Esophagus squamous epithelium (tissue), 5 donors: ENCODE data around the gene PPP1R9A. TPM values are rescaled to one million over a fixed set of nuclear protein-coding genes. Genes with fewer than 3 reads are reported as not detected.

Source experiments
- DNase-seq: peaks from one replicate; lab custom pipeline; 2025; lab: John Stamatoyannopoulos, UW
- H3K27ac ChIP-seq, 4 donors: fragments of 200-600 bp; sonication (generic); one replicate each; pipeline ENCODE4 v1.5.1; 2016 to 2019; ENCODE audit warnings: mild to moderate bottlenecking in 1 of 4
- H3K27me3 ChIP-seq, 4 donors: fragments of 200-600 bp; sonication (generic); 1 replicate in 3 of 4; 2 replicates in 1 of 4; pipeline versions ENCODE4 v1.5.1 to v1.6.0; 2017 to 2021; ENCODE audit warnings: antibody characterized with exemption in 1 of 4
- H3K36me3 ChIP-seq, 3 donors: fragments of 200-600 bp; sonication (generic); one replicate each; pipeline ENCODE4 v1.5.1; 2016 to 2019
- H3K4me1 ChIP-seq, 3 donors: fragments of 200-600 bp; sonication (generic); one replicate each; pipeline ENCODE4 v1.5.1; 2017 to 2019
- H3K4me3 ChIP-seq, 4 donors: fragments of 200-600 bp; sonication (generic); 1 replicate in 3 of 4; 2 replicates in 1 of 4; pipeline ENCODE4 v1.5.1; 2016 to 2019; ENCODE audit warnings: mild to moderate bottlenecking in 2 of 4, moderate library complexity in 1 of 4
- H3K9me3 ChIP-seq, 3 donors: fragments of 200-600 bp; sonication (generic); one replicate each; pipeline ENCODE4 v1.5.1; 2016 to 2019
- POLR2A ChIP-seq, 4 donors: fragments of 450-650 bp; IDR thresholded peaks; one replicate each; pipeline ENCODE4 v1.6.1; 2017; ENCODE audit warnings: antibody characterized with exemption in 4 of 4, mild to moderate bottlenecking in 4 of 4, moderate library complexity in 3 of 4
- WGBS, 2 donors: methylation state at CpG; one replicate each; pipeline ENCODE4 v1.1.5; 2018; 5-methylcytosine and 5-hydroxymethylcytosine counted together
- intact Hi-C: fragments of 100-400 bp; cut with DNase I; formaldehyde crosslinking; loops from one replicate; pipeline ENCODE4 v1.15.0; 2022
- total RNA-seq, 4 donors: library from RNA; depleted of rRNA; stranded (reverse); fragments of >200 nt; gene quantifications; one replicate each; pipeline ENCODE4 v1.1.0, GENCODE V29; 2016
- TF ChIP-seq, protein P1 (sequence below), 6 experiments: fragments of 450-650 bp in 4 of 6; fragments of 200-600 bp in 2 of 6; sonication (generic) in 2 of 6; IDR thresholded peaks; one replicate each; pipeline ENCODE4 v1.5.1; 2016 to 2019; ENCODE audit warnings: antibody characterized with exemption in 6 of 6, mild to moderate bottlenecking in 4 of 6, moderate library complexity in 4 of 6
- donor health status: DM: yes; HTN: yes; CAD: no.

PPP1R9A gene
- total RNA-seq, 4 donors from 2014 or later: 0.04 to 6.3 (median 1.0) TPM

DNA sequence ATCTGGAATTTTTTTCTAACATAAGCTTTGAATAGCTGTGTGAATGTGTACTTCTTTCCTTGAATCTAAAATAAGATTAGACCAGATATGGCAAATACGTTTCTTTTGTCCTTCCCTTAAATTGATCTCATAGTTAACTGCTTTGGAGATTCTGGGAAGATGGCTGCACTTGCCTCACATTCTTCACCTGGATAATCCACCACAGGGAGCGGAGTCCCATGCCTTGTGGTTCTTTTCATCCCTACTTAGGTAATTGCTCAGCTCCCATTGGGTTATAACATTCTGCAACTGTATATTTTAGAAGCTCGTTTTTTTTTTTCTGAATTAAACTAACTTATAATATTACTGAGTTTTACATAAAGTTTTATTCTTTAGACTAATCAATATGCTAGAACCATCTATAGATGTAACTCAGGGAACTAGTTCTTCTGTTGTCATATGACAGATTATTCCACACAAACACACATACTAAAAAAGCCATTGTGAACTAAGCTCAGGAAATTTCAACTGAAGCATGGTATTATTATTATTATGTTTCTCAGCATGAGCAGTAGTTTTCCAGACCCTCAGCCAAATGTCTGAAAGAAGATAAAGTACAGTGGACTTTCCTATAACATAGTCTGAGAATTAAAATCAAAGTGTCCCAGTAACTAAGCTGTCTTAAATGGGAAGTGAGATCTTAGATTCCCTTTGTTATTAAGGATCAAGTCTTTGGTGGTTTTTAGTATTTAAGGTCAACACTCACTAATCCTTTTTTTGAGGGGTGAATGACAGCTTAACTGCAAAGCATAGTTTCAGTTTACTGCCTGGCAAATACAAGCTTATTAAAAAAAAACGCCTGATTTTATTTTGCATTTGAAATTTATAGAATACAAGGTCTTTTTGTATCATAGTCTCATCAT, 182.3 kb downstream of the PPP1R9A start:
- TF ChIP-seq, protein P1, sequence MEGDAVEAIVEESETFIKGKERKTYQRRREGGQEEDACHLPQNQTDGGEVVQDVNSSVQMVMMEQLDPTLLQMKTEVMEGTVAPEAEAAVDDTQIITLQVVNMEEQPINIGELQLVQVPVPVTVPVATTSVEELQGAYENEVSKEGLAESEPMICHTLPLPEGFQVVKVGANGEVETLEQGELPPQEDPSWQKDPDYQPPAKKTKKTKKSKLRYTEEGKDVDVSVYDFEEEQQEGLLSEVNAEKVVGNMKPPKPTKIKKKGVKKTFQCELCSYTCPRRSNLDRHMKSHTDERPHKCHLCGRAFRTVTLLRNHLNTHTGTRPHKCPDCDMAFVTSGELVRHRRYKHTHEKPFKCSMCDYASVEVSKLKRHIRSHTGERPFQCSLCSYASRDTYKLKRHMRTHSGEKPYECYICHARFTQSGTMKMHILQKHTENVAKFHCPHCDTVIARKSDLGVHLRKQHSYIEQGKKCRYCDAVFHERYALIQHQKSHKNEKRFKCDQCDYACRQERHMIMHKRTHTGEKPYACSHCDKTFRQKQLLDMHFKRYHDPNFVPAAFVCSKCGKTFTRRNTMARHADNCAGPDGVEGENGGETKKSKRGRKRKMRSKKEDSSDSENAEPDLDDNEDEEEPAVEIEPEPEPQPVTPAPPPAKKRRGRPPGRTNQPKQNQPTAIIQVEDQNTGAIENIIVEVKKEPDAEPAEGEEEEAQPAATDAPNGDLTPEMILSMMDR (IDR thresholded peaks at IDR 0.05): no peak
- no peak for TF ChIP-seq POLR2A (IDR thresholded peaks at IDR 0.05)

DNA sequence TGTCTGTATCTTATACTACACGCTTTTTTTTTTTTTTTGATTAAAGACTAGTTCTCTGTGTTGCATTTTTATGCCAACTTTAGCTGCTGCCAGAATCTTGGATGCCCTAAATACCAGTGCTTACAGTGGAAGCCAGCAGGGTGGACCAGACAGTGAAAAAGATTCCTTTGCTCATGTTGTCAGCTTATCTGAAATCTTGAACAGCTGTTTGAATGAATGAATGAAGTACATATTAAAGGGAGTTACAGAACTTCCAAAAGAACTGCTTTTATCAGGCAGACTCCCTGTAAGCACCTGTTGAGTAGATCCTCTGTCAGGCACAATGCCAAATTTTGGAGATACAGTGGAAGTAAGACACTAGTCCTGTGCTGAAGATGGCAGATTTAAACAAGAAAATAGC, 184.9 kb downstream of the PPP1R9A start:
- Histone ChIP-seq H3K27me3 (no peaks in the 10 kb centered on the region), H3K36me3 (no peaks in the 10 kb centered on the region), H3K27ac (no peak overlapping the region), H3K4me1 (no peaks in the 10 kb centered on the region), H3K4me3 (no peak overlapping the region), H3K9me3 (no peaks in the 10 kb centered on the region)
- DNase-seq: no peak
- intact Hi-C loops: no loop called here
- TF ChIP-seq, protein P1 (IDR thresholded peaks at IDR 0.05): no peak
- TF ChIP-seq POLR2A (IDR thresholded peaks at IDR 0.05): no peak
- 36 to 41% methylated on average over 1 of the region's 1 CpG for WGBS, 2 donors

More for the DNA sequence above, 182.3 kb downstream of the PPP1R9A start:
- Histone ChIP-seq H3K4me3 (no peak overlapping the region), H3K4me1 (no peaks in the 10 kb centered on the region), H3K27me3 (no peaks in the 10 kb centered on the region), H3K27ac (no peak overlapping the region), H3K36me3 (no peaks in the 10 kb centered on the region), H3K9me3 (no peaks in the 10 kb centered on the region)
- 57 to 63% methylated on average over 4 of the region's 4 CpGs for whole genome bisulfite sequencing, 2 donors
- intact Hi-C loops: no loop called here
- no peak for DNase-seq

DNA sequence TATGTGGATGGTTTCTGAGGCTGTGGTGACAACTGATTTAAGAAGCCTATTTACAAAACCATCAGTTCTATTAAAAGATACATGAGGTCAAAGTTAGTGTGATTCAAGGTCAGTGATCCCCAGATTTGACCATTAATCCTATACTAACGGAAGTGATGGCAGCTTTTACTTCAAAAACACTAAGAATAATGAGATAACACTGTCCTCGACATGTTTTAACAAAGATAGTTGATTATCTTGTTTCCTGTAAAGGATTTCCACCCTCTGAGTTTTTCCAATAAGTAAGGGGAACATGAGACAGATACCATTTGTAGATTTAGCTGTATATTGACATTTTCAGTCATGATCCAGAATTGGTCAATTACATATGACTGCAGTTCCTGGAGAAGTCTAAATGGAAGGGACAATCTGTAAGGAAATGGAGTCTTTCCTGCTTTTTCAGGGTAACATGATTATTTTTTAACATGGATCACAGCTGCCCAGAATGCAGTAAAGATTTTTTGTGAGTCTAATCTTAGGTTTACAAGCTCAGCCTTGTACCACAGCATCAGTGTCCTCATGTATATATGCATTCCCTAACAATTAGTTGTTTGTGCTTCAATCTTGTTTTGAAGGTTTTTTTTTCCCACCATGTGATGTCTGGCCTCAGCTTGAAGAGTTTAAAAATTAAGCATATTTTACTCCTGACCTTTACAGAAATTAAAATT, 188.0 kb downstream of the PPP1R9A start:
- H3K4me3 ChIP-seq: no peak overlapping the region
- no peak overlapping the region for H3K27ac ChIP-seq
- no peaks in the 10 kb centered on the region for H3K27me3 ChIP-seq
- no peak for DNase-seq
- WGBS, 2 donors: 37 to 44% methylated on average over 2 of the region's 2 CpGs
- TF ChIP-seq POLR2A (IDR thresholded peaks at IDR 0.05): no peak
- TF ChIP-seq, protein P1 (IDR thresholded peaks at IDR 0.05): no peak
- intact Hi-C loops: no loop called here
- no peaks in the 10 kb centered on the region for H3K4me1 ChIP-seq
- no peaks in the 10 kb centered on the region for H3K36me3 ChIP-seq
- H3K9me3 ChIP-seq: no peaks in the 10 kb centered on the region

DNA sequence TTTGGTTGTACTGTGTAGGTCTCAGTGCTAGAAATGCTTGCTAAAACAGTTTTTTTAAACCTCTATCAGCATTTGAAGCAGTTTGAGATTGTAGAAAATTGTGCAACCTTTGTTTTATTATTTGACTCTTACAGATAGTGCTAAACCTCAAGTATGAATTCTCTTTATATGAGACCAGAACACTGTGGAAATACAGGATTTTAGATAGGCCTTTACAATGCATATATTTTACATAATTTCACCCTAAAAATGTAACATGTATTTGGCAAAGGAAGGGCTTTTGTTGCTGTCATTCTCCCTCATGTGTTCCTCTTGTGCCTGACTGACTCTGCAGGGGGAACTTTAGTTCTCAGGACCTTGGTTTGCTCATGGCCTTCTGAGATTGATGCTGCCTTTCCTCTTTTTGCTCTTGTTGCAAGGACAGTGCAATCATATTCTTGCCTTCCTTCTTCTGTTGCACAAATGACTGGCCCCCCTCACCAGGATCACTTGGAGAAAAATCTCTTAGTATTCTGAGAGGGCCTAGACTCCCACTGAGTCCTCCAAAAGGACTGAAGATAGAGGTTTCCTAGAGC, 188.7 kb downstream of the PPP1R9A start:
- no peak for DNase-seq
- H3K4me1 ChIP-seq: no peaks in the 10 kb centered on the region
- H3K27ac ChIP-seq: no peak overlapping the region
- H3K9me3 ChIP-seq: no peaks in the 10 kb centered on the region
- H3K27me3 ChIP-seq: no peaks in the 10 kb centered on the region
- intact Hi-C loops: no loop called here
- no peaks in the 10 kb centered on the region for H3K36me3 ChIP-seq
- TF ChIP-seq, protein P1 (IDR thresholded peaks at IDR 0.05): no peak
- no peak for TF ChIP-seq POLR2A (IDR thresholded peaks at IDR 0.05)
- H3K4me3 ChIP-seq: no peak overlapping the region

DNA sequence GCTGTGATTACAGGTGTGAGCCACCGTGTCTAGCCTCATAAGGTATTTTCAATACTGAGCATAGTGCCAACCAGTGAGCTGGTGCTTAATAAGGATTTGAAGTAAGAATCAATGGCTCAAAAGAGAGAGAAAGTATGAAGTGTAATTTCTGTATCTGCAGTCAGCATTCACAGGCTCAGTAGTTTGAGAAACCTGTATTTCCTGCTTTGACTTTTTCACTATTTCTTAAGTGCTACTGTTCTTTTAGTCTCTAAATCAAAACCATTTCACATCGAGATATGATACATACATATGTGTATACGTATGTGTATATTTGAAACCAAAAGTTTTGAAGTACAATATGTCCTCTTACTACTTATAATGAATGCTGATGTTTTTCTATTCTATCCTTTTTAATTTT, 189.9 kb downstream of the PPP1R9A start:
- 77 to 83% methylated on average over 3 of the region's 3 CpGs for WGBS, 2 donors
- TF ChIP-seq, protein P1 (IDR thresholded peaks at IDR 0.05): no peak
- TF ChIP-seq POLR2A (IDR thresholded peaks at IDR 0.05): no peak
- intact Hi-C loops: no loop called here
- H3K36me3 ChIP-seq: no peaks in the 10 kb centered on the region
- H3K4me1 ChIP-seq: no peaks in the 10 kb centered on the region
- no peaks in the 10 kb centered on the region for H3K27me3 ChIP-seq
- H3K4me3 ChIP-seq: no peak overlapping the region
- DNase-seq: no peak
- H3K9me3 ChIP-seq: no peaks in the 10 kb centered on the region
- no peak overlapping the region for H3K27ac ChIP-seq
